ENCODE data around the gene ITFG1.

Gene ITFG1

DNA sequence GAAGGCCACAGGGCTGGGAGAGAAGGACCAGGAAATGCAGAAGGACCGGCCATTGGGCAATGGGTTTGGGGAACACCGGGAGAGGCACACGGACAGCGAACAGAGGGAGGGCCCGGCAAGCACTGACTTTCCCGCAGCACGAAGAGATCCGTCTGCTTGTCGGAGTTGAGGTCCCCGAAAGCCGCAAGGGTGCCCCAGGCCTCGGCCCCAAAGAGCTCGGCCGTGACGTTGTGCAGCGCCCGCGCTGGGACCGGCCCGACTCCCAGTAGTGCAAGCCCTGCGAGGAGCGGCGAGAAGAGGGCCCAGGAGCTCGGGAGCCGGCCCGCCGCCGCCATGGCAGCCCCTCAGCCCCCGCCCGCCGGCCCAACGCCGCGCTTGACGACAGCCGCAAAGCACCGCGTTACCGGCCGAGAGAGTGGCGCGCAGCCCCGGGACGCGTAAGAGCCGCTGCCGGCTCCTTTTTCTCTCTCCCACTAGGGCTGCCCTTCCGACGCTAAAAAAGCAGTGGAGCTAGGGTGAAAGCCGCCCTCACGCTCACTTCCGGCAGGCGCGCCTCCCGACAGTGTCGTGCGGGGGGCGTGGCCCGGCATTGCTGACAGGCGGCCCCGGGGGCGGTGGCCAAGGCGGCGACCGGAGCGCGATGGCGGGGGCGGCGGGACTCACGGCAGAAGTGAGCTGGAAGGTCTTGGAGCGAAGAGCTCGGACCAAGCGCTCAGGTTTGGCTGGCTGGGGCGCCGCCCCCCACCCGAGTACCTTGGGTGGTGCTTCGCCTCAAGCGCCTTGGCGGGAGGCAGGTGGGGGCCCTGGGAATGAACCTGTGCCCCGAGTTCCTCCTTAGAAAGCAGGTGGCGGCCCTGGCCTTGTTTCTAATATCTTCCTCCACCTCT is at the start of gene ITFG1, which contains the start of gene PHKB:
TSS of gene ITFG1 (minus strand) at position 353 of the 887 bp plus-strand sequence. CDS start at position 335, 18 bp downstream.
TSS of gene PHKB (plus strand) at position 621 of the 887 bp plus-strand sequence. CDS start at position 641, 20 bp downstream.
- peak; percentile 93 for DNase-seq

DNA sequence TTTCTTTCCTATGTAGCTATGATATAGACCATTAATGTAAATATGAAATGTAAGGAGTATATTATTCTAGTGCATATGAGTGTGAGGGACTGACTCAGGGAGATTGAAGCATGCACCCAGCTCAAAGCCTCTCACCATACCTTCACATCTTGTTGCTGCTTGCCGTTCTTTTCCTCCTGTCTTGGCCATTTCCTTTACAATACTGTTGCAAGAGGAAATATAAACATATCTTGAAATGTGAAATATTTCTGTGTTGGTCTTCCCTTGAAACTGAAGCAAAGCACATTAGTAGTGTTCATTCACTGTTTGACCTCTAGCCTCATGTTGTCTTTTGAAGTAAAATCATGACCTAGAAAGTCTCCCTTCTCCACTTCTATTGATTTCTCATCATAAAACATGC is 46.8 kb upstream of the ITFG1 start:
- DNase-seq: no peak

GRCh38 chr16:47506800-47507199 is 45.9 kb upstream of the ITFG1 start:
- DNase-seq: no peak

DNA sequence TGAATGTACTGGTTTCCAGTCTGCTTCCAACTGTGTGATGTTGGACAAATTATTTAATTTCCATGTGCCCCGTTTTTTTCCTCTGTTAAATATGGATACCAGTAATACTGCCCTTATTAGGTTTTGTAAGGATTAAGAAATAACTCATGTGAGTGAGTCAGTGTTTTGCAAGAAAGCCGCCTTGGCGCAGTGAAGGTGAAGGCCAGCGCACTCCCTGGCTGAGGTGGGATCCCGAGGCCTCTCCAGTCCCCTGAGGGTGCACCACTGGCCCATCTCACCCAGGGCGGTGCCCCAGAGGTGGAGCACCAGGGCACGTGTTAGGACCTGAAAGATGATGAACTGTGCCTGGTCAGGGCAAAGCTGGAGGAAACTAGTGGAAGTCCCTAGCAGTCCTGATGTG is 43.7 kb upstream of the ITFG1 start:
- no peak for DNase-seq

GRCh38 chr16:47503936-47504335 is 43.1 kb upstream of the ITFG1 start:
- DNase-seq: no peak

GRCh38 chr16:47499700-47500264 is 38.9 kb upstream of the ITFG1 start:
- no peak for DNase-seq

- DNase-seq: no peak
These were observed 38.3 kb upstream of the ITFG1 start for GRCh38 chr16:47499080-47499699.

- no peak for DNase-seq
These were observed 32.8 kb upstream of the ITFG1 start for GRCh38 chr16:47493381-47494337.

DNA sequence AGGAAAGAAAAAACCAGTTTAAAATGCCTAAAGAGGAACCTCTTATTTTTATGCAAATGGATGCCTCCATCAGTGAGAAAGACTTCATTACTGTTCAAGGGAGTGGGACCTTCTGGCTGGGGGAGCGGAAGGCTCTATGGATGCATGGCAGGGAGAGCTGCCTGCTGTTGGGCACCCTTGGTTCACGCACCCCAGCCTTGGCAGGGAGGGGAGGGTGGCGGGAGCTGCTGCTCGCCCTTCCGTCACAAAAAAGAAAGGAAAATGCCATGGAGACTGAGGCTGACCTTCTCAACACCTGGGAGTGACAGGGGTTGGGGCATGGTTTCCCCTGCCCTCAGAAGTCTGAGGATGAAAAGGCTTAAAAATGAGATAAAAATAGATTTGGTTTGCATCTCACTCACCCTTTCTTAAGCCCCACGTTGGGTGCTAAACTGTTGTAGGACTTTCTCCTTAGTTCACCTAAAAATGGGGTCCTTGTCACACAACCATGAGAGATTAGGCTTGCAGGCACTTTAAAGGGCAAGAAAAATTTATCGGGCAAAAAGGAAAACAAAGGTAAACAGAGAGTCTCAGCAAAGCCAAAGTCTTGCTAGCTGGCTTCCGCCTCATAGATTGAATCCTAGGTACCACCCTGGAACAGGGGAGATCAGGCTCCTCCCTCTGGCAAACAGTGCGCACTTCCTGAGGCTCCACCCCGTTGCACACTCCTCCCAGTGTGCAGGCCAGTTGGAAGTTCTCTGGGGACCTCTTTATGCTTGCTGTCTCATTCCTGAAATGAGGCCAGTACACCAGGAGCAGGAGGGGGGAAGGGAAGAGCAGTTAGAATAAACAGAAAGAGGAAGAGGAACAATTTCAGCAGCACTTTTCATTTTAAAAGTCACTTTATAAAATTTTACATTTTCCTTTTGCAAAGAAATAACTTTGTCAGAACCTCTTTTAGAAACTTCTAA is 31.8 kb upstream of the ITFG1 start:
- no peak for DNase-seq

GRCh38 chr16:47492036-47492427 is 31.2 kb upstream of the ITFG1 start:
- DNase-seq: no peak

DNA sequence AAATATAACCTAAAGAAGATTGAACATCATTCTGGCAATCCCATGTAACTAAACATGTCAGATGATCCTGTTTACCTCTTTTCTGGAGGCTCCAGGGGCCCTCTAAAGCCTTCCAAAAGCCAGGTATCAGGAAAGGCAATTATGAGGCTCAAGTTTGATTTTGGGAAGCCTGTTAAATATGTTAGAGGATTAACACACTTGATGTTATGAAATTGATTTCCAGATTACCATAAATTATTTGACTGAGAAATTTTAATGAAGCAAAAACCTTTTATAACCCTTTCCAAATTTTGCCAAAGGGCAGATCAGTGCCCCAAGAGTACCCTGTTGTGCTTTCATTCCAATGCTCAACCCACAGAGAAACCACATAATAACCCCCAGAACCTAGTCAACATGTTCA is 29.6 kb upstream of the ITFG1 start:
- DNase-seq: no peak

GRCh38 chr16:47488051-47488450 is 27.2 kb upstream of the ITFG1 start:
- no peak for DNase-seq

DNA sequence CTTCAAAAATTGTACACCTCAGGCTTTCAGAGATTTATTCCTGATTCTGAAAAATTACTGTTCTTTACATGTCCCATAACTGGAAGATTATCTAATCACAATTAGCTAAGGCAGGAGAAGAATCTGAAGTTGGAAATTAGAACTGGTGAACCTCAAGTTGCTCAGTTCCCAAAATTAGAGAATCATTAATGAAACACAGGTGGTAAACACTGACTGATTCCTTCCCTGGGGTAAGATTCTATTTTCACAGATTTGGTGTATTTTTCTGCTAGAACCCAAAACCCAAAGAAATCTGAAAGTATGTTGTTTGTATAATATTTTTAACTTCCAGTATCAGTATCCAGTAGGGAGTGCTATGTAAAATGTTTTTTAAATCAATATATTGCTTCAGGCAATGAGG is 26.0 kb upstream of the ITFG1 start:
- DNase-seq: no peak

DNA sequence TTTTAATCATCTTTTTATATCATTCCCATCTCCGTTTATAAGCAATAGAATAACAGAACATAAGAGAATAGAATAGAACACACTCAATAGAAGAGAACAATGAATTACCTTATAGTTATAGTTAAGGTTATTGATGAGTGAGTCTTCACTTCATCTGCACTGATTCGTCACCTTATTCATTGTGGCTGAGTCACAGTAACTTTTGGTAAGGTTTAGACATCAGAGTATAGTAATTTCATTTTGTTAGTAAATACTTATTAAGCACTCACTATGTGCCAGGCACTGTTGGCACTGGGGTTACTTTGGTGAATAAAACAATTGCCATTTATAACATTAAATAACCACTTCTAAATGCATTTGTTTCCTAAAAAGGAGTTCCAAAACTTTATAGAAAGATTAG is 22.8 kb upstream of the ITFG1 start:
- DNase-seq: no peak

DNA sequence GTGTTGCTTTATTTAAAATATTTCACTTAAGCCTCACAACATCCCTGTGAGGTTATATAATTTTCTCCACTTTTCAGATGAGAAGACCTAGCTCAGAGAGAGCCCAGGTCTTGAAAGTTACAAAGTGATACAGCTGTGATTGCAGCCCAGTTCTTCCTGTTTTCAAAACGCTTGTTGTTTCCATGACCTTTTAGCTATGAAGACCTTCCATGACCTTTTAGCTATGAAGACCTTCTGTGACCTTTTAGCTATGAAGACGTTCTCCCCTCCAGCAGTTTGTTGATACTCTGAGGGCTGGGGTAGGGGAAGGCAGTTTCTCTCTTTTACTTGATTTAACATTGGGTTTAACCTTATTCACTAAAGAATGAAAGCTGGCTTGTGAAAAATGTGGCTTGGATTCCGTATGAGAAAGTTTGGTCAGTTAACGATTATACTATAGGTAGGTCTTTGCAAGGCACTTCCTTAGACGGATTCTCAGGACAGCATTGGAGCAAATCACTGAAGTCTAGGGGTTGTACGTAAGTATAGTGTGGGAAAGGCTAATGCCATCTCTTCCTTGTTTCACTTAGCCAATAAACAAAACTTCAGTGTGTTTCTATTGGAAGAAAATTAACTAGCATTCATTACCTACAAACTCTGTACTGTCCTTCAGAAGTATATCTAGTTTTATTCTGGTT is 21.0 kb upstream of the ITFG1 start:
- DNase-seq: no peak

GRCh38 chr16:47480410-47480809 is 19.5 kb upstream of the ITFG1 start:
- no peak for DNase-seq

- DNase-seq: no peak
These were observed 16.8 kb upstream of the ITFG1 start for GRCh38 chr16:47477679-47478078.

- no peak for DNase-seq
These were observed 15.9 kb upstream of the ITFG1 start for GRCh38 chr16:47476654-47477345.

- DNase-seq: no peak
These were observed 14.9 kb upstream of the ITFG1 start for GRCh38 chr16:47475786-47476185.

DNA sequence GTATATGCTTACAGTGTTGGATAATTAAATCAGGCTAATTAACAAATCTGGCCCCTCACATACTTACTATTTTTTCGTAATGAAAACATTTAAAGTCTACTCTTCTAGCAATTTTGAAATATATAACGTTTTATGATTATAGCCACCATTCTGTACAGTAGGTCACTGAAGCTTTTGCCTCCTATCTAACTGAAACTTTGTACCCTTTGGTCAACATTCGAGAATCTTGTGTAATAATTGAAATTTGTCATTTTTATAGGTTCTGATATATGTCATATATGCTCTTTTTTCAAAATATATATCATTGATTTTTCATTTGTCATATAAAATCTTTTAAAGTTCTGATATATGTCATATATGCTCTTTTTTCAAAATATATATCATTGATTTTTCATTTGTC is 12.9 kb upstream of the ITFG1 start:
- no peak for DNase-seq
